WI38 (cell line): Measurements from ENCODE around the gene ARPC5.

Experiments used
- H3K4me3 ChIP-seq: 2 replicates; pipeline ENCODE4 v1.5.1; 2011; ENCODE audit warnings: low read depth, mild to moderate bottlenecking, control low read depth, low read length
- CTCF ChIP-seq: IDR thresholded peaks from 2 replicates; pipeline ENCODE4 v1.5.1; 2012; ENCODE audit warnings: low read depth, mild to moderate bottlenecking, control low read depth, low read length

ARPC5 gene

DNA sequence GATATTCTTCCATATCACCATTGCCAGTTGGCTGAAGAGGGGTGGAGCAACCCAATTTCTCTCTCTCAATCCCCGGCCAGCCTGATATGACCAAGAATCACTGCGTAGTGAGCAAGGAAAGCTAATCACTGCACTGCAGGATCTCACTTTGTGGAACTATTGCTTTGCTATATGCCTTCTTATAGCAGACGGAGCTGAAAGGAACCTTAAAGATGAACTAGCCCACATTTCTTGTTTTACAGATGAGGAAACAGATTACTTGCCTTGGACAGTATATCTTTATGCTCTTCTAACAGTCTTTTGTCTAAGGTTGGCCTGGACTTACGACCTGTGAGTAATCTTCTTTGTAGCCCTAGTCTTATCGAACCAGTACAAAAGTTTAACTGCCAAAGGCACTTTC is 9.9 kb upstream of the ARPC5 start:
- TF ChIP-seq CTCF: no peak
- H3K4me3 ChIP-seq: no peak overlapping the region

DNA sequence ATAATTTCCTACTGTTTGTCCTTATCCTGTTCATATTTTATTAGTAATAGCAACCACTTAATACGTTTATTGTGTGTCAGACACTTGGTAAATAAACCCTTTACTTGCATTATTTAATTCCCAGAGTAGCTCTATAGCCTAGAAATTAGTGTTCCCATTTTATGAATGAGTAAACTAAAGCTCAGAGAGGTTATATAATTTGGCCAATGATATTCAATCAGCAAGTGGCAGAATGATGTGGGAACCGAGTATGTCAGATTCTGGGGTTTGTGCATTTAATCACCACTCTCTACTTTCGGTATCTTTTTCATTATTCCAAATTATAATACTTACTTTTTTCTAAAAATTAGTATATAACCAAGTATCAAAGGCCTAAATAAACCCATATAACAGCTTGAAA is 6.6 kb upstream of the ARPC5 start:
- no peak for TF ChIP-seq CTCF
- H3K4me3 ChIP-seq: no peak overlapping the region

DNA sequence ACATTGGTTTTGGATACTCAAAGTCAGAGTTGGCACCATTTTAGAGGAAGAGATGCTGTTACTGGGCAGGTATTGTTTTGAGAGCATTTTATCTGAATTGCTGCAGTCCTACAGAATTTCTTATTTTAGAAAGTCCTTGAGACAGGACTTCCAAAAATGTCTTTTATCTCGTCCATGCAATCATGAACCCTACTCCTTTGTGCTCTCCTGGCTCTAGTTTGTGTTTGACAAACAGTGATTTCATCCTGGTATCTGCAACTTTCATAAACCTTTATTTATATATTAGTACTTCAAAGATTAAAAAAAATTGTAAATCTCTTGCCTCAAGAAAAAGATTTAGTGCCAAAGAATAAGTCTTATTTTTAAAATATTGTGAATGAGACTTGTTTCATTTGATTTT is 4.6 kb upstream of the ARPC5 start:
- H3K4me3 ChIP-seq: no peak overlapping the region
- no peak for TF ChIP-seq CTCF

DNA sequence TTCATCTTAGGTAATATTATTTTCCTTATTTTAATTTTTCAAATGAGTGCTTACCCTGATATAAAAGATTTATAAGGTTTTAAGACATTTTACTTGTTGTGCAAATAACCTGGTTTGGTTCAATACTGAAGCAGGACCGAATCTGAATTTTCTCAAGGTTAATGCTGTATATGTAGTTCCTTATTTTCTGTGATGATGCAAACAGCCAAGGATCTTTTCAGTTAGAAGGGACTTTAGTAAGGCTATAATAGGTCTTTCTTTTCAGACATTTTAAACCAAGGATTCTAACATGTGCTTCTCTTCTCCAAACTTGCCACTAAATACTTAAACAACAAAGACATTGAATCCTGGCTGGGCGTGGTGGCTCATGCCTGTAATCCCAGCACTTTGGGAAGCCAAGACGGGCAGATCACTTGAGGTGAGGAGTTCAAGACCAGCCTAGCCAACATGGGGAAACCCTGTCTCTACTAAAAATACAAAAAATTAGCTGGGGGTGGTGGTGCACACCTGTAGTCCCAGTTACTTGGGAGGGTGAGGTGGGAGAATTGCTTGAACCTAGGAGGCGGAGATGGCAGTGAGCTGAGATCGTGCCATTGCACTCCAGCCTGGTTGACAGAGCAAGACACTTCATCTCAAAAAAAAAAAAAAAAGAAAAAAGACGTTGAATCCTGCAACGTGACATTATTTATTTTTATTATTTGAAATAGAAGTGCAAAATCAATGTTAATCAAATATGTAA is 3.2 kb upstream of the ARPC5 start:
- no peak for TF ChIP-seq CTCF
- no peak overlapping the region for H3K4me3 ChIP-seq

DNA sequence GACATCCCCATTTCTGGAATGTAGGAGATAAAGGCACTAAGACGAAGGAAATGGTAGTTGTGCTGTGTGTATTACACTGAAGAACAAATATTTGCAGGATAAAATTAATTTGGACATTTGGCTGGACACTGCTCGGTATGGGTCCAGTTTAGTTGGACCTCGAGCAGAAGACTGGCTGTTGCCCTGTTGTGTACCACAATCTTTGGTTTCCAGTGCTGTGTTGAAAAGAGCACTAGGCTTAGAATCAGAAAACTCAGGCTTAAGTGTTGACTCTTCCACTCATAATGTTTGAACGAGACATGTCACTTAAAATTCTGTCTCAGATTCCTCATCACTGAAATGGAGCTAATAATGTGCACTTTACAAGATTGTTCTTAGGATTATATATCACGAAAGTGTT is 1.2 kb upstream of the ARPC5 start:
- no peak for TF ChIP-seq CTCF
- peak overlapping the region; percentile 89 for H3K4me3 ChIP-seq

DNA sequence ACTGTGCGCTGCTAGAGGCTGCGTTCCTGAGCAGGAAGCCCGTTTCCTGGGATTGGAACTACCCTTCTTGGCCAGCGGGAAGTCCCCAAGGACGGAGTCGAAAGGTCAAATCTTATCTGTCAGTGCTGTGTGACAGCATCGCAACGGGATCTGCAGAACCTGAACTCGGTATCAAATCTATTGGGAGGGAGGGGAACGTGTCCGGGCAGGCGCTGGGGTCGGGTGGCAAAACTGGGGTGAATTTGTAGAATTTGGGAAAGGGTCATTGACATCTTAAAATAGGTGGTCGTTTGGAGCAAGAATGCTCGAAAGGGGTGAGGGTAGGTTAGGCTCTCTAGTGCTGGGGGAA is 725 bp upstream of the ARPC5 start:
- TF ChIP-seq CTCF: no peak

GRCh38 chr1:183635099-183635605 is 431 bp downstream of the ARPC5 start:
- no peak for TF ChIP-seq CTCF

More for the DNA sequence above, 725 bp upstream of the ARPC5 start:
- peak overlapping the region; percentile 89 for H3K4me3 ChIP-seq

More at GRCh38 chr1:183635099-183635605, 431 bp downstream of the ARPC5 start:
- H3K4me3 ChIP-seq: peak overlapping the region; percentile 89
